C4-2B (cell line): Measurements from ENCODE around the gene LRRC36.

Experiments used
- CTCF ChIP-seq: fragments of 450-650 bp; conservative IDR thresholded peaks from 2 replicates; pipeline ENCODE4 v1.5.1; 2017; ENCODE audit warnings: mild to moderate bottlenecking
- ZFX ChIP-seq: fragments of 450-650 bp; IDR thresholded peaks from 2 replicates; pipeline ENCODE4 v1.6.1; 2017

GRCh38 chr16:67326115-67326471 is 522 bp upstream of the LRRC36 start:
- no peak for TF ChIP-seq CTCF
- TF ChIP-seq ZFX: no peak
